ENCODE measurements around the gene CCDC116.
"Not testable (repeated sequence)": the region's sequence is repeated elsewhere in the genome, so short reads cannot be mapped to it uniquely, and the experiment has no call there.

Gene CCDC116

GRCh38 chr22:21598302-21598701, 34.3 kb upstream of the CCDC116 start:
- no peak for DNase-seq (ENCODE audit: low read depth in 2 of 2)
- no peak overlapping the region for H3K4me3 ChIP-seq (replicated peaks in 1 of 2; ENCODE audit: low read depth in 2 of 2, low read length in 2 of 2)
- no peak for TF ChIP-seq CTCF (IDR thresholded peaks at IDR 0.05; ENCODE audit: low read depth, low read length)

- TF ChIP-seq CTCF (IDR thresholded peaks at IDR 0.05; ENCODE audit: low read depth, low read length): no peak
- no peak overlapping the region for H3K4me3 ChIP-seq (replicated peaks in 1 of 2; ENCODE audit: low read depth in 2 of 2, low read length in 2 of 2)
- no peak for DNase-seq (ENCODE audit: low read depth in 2 of 2)
Measured at GRCh38 chr22:21599053-21599893, 33.3 kb upstream of the CCDC116 start.

DNA sequence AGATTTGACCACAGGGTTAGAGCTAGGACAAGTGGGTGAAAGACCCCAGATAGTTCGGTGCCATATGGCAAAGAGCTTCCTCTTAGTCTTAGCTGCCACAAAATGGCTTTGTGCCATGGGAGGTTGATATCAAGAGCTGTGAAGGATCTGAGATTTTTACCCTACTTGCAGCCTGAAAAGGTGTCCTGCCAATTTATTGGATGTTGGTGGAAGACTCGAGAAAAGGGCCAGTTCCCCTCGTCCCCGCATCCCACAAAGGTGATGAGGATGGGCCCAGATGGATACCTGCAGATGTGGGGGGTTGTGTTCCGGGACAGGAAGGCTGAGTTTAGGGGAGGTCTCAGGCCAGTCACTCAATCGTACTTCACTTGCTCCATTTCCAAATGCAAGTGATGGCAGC, 30.0 kb upstream of the CCDC116 start:
- DNase-seq (ENCODE audit: low read depth in 2 of 2): no peak
- TF ChIP-seq CTCF (IDR thresholded peaks at IDR 0.05; ENCODE audit: low read depth, low read length): no peak
- H3K4me3 ChIP-seq (replicated peaks in 1 of 2; ENCODE audit: low read depth in 2 of 2, low read length in 2 of 2): no peak overlapping the region

- H3K4me3 ChIP-seq (replicated peaks in 1 of 2; ENCODE audit: low read depth in 2 of 2, low read length in 2 of 2): no peak overlapping the region
- TF ChIP-seq CTCF (IDR thresholded peaks at IDR 0.05; ENCODE audit: low read depth, low read length): no peak
- DNase-seq (ENCODE audit: low read depth in 2 of 2): no peak
Measured at GRCh38 chr22:21603973-21604372, 28.6 kb upstream of the CCDC116 start.

GRCh38 chr22:21605887-21606564, 26.5 kb upstream of the CCDC116 start:
- no peak overlapping the region for H3K4me3 ChIP-seq (replicated peaks in 1 of 2; ENCODE audit: low read depth in 2 of 2, low read length in 2 of 2)
- no peak for TF ChIP-seq CTCF (IDR thresholded peaks at IDR 0.05; ENCODE audit: low read depth, low read length)

DNA sequence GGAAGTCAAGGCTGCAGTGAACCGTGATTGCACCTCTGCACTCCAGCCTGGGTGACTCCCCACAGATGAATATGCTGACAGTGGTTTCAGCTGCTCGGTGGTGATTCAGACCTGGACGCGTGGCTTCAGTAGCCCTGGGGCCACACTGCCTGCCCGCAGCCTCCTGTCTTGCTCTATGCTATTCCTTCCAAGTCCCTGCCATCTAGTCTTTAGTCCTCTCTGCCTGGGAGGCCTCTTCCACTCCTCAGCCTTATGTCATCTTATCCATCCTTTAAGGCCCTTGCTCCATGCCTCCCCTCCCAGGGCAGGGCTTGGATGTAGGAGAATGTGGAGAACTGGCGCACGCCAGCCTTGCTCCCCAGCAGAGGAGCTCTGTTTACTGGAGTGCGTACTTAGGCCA, 25.8 kb upstream of the CCDC116 start:
- H3K4me3 ChIP-seq (replicated peaks in 1 of 2; ENCODE audit: low read depth in 2 of 2, low read length in 2 of 2): no peak overlapping the region
- DNase-seq (ENCODE audit: low read depth in 2 of 2): no peak
- TF ChIP-seq CTCF (IDR thresholded peaks at IDR 0.05; ENCODE audit: low read depth, low read length): no peak

More at GRCh38 chr22:21605887-21606564, 26.5 kb upstream of the CCDC116 start:
- DNase-seq (ENCODE audit: low read depth in 2 of 2): no peak

DNA sequence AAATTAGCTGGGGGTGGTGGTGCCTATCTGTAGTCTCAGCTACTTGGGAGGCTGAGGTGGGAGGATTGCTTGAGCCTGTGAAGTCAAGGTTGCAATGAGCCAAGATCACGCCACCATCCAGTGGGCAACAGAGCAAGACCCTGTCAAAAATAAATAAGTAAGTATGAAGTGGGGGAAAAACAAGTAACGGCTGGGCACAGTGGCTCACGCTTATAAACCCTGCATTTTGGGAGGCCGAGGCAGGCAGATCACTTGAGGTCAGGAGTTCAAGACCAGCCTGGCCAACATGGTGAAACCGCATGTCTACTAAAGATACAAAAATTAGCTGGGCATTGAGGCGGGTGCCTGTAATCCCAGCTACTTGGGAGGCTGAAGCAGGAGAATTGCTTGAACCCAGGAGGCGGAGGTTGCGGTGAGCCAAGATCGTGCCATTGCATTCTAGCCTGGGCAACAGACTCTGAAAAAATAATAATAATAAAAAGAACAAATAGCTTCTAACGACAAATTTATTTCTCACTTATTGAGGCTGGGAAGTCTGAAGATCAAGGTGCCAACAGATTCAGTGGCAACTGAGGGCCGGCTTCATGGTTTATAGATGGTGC, 22.9 kb upstream of the CCDC116 start:
- not testable (repeated sequence) for H3K4me3 ChIP-seq (replicated peaks in 1 of 2; ENCODE audit: low read depth in 2 of 2, low read length in 2 of 2); DNase-seq (ENCODE audit: low read depth in 2 of 2)
